GM19193 (cell line): ENCODE measurements around the gene NEDD9.

ENCODE experiments used
- POLR2A ChIP-seq: IDR thresholded peaks from 4 replicates; pipeline ENCODE4 v1.6.1; 2011; ENCODE audit not compliant: insufficient read depth, insufficient read length; ENCODE audit errors: extremely low read depth

NEDD9 gene

GRCh38 chr6:11204794-11205366, 27.6 kb downstream of the NEDD9 start:
- TF ChIP-seq POLR2A, result no peak

GRCh38 chr6:11204005-11204399, 28.5 kb downstream of the NEDD9 start:
- TF ChIP-seq POLR2A, result no peak

GRCh38 chr6:11203306-11204004, 29.0 kb downstream of the NEDD9 start:
- no peak for TF ChIP-seq POLR2A

- no peak for TF ChIP-seq POLR2A
Observed at GRCh38 chr6:11202513-11203305, 29.8 kb downstream of the NEDD9 start.

- TF ChIP-seq POLR2A, result no peak
Observed at GRCh38 chr6:11201772-11202512, 30.5 kb downstream of the NEDD9 start.

- no peak for TF ChIP-seq POLR2A
Observed at GRCh38 chr6:11201015-11201414, 31.5 kb downstream of the NEDD9 start.

GRCh38 chr6:11200356-11200755, 32.1 kb downstream of the NEDD9 start:
- no peak for TF ChIP-seq POLR2A

- TF ChIP-seq POLR2A, result no peak
Observed at GRCh38 chr6:11198663-11199603, 33.5 kb downstream of the NEDD9 start.

GRCh38 chr6:11197850-11198249, 34.6 kb downstream of the NEDD9 start:
- TF ChIP-seq POLR2A, result no peak

- TF ChIP-seq POLR2A, result no peak
Observed at GRCh38 chr6:11197175-11197536, 35.3 kb downstream of the NEDD9 start.

- TF ChIP-seq POLR2A, result no peak
Observed at GRCh38 chr6:11196511-11197174, 35.8 kb downstream of the NEDD9 start.

GRCh38 chr6:11194356-11195218, 37.9 kb downstream of the NEDD9 start:
- TF ChIP-seq POLR2A, result no peak

- TF ChIP-seq POLR2A, result no peak
Observed at GRCh38 chr6:11193434-11193833, 39.0 kb downstream of the NEDD9 start.
